PC-9 (cell line): Measurements from ENCODE around the gene MUSTN1. TPM values are rescaled to one million over a fixed set of nuclear protein-coding genes. Genes with fewer than 3 reads are reported as not detected.

ENCODE experiments used
- BruUV-seq: library from RNA; stranded (reverse); fragments of 400-500 nt; replicated peaks from 2 replicates; lab custom pipeline; 2021; lab: Mats Ljungman, UMichigan
- CTCF ChIA-PET: fragments of 300-600 bp; sonication (Branson Sonifier 250); formaldehyde crosslinking; loops from one replicate; lab custom pipeline; 2022; ENCODE audit warnings: antibody characterized with exemption; lab: Charles Lee
- POLR2A ChIA-PET: fragments of 300-600 bp; sonication (Branson Sonifier 250); formaldehyde crosslinking; loops from one replicate; lab custom pipeline; 2022; ENCODE audit warnings: antibody characterized with exemption; ENCODE audit not compliant: unreplicated experiment; lab: Charles Lee
- DNase-seq, 2 experiments: peaks; one replicate each; pipeline versions ENCODE4 v3.0.0 to v3.0.0-alpha.2; 2015 to 2022; ENCODE audit warnings: mixed read lengths in 1 of 2
- H2AFZ ChIP-seq: fragments of 200-600 bp; sonication (generic); 2 replicates; pipeline ENCODE4 v1.8.1; 2017; ENCODE audit warnings: antibody characterized with exemption
- H3F3A ChIP-seq: fragments of 200-600 bp; sonication (generic); 2 replicates; pipeline ENCODE4 v1.8.1; 2017; ENCODE audit warnings: antibody characterized with exemption, mild to moderate bottlenecking, low read depth; ENCODE audit not compliant: insufficient read depth
- H3K27ac ChIP-seq: fragments of 200-600 bp; sonication (generic); 2 replicates; pipeline ENCODE4 v1.6.1; 2016; ENCODE audit warnings: mixed run types
- H3K27me3 ChIP-seq: fragments of 200-600 bp; sonication (generic); 2 replicates; pipeline ENCODE4 v1.6.1; 2016; ENCODE audit warnings: low read depth, mixed run types; ENCODE audit not compliant: insufficient read depth
- H3K36me3 ChIP-seq: fragments of 200-600 bp; sonication (generic); 2 replicates; pipeline ENCODE4 v1.6.1; 2016; ENCODE audit warnings: low read depth, mixed run types
- H3K4me1 ChIP-seq: fragments of 200-600 bp; sonication (generic); replicated peaks from 2 replicates; pipeline ENCODE4 v1.6.1; 2016; ENCODE audit warnings: mixed run types; ENCODE audit not compliant: insufficient read depth
- H3K4me2 ChIP-seq: fragments of 200-600 bp; sonication (generic); 2 replicates; pipeline ENCODE4 v1.6.1; 2017; ENCODE audit warnings: mixed run types
- H3K4me3 ChIP-seq: fragments of 200-600 bp; sonication (generic); 2 replicates; pipeline ENCODE4 v1.6.1; 2016; ENCODE audit warnings: mixed run types
- H3K79me2 ChIP-seq: fragments of 200-600 bp; sonication (generic); 2 replicates; pipeline ENCODE4 v1.6.1; 2017; ENCODE audit warnings: low read depth, mixed run types
- H3K9me2 ChIP-seq: fragments of 200-600 bp; sonication (generic); 2 replicates; pipeline ENCODE4 v1.8.1; 2017; ENCODE audit warnings: mild to moderate bottlenecking; ENCODE audit not compliant: insufficient read depth
- H3K9me3 ChIP-seq: fragments of 200-600 bp; sonication (generic); 2 replicates; pipeline ENCODE4 v1.8.1; 2016; ENCODE audit warnings: low read depth; ENCODE audit not compliant: insufficient read depth
- H4K20me1 ChIP-seq: fragments of 200-600 bp; sonication (generic); 2 replicates; pipeline ENCODE4 v1.8.1; 2017; ENCODE audit not compliant: insufficient read depth
- EZH2 ChIP-seq: fragments of 200-600 bp; sonication (generic); IDR thresholded peaks from 2 replicates; pipeline ENCODE4 v1.8.0; 2017; ENCODE audit warnings: antibody characterized with exemption, low read depth
- intact Hi-C: fragments of 100-400 bp; cut with micrococcal nuclease; formaldehyde crosslinking; loops from one replicate; pipeline ENCODE4 v1.10.0; 2022; ENCODE audit not compliant: unreplicated experiment
- total RNA-seq: library from RNA; stranded (reverse); gene quantifications from 2 replicates; pipeline ENCODE4 v1.2.3, GENCODE V29; 2021
- TF ChIP-seq, protein P1 (sequence below): fragments of 200-600 bp; sonication (generic); conservative IDR thresholded peaks from 2 replicates; pipeline ENCODE4 v1.6.1; 2017; ENCODE audit warnings: mixed run types, antibody characterized with exemption, mild to moderate bottlenecking, moderate library complexity

MUSTN1 gene
- total RNA-seq, 1 experiment from 2014 or later, result not detected

DNA sequence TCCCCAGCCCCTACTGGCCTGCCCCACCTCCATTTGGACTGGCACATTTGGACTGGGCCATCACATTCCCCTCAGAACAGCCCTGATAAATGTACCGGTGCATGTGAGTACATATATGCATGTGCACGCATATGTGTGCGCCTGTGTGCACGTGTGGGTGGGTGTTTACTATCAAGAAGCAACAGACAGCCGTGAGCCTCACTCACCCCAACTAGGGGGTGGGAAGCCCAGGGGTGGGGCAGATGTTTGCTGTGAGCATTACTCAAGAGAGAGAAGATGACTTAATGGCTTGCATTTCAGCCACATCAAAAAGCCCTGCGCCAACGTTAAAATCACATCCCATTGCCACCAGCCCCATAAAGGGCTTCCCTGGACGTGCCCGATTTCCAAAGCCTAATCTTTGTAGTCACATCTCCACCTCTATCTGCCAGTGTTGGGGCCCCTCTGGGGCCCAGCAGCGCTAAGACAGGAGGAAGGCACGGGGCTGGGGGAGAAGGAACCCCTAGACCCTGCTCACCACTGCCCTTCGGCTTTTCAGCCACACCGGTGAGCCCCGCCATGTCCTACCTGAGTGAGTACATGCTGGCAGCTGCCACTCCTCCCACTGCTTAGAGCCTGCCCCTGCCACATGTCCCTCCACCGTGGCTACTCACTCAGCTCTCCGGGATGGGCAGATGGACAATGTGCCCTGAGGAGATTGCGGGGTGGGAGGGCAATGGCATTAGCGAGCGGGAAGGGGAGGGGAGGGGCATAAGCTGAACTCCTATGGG lies 29.4 kb downstream of the MUSTN1 start:
- ChIA-PET CTCF (no interaction called here), POLR2A (no interaction called here)
- no peak overlapping the region for H2AFZ ChIP-seq
- TF ChIP-seq, protein P1, sequence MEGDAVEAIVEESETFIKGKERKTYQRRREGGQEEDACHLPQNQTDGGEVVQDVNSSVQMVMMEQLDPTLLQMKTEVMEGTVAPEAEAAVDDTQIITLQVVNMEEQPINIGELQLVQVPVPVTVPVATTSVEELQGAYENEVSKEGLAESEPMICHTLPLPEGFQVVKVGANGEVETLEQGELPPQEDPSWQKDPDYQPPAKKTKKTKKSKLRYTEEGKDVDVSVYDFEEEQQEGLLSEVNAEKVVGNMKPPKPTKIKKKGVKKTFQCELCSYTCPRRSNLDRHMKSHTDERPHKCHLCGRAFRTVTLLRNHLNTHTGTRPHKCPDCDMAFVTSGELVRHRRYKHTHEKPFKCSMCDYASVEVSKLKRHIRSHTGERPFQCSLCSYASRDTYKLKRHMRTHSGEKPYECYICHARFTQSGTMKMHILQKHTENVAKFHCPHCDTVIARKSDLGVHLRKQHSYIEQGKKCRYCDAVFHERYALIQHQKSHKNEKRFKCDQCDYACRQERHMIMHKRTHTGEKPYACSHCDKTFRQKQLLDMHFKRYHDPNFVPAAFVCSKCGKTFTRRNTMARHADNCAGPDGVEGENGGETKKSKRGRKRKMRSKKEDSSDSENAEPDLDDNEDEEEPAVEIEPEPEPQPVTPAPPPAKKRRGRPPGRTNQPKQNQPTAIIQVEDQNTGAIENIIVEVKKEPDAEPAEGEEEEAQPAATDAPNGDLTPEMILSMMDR, result no peak
- TF ChIP-seq EZH2, result no peak
- no peaks in the 10 kb centered on the region for H3K4me1 ChIP-seq
- no peak for DNase-seq
- no peak overlapping the region for H3K4me2 ChIP-seq
- no peak overlapping the region for H3K4me3 ChIP-seq
- H4K20me1 ChIP-seq, result no peaks in the 10 kb centered on the region
- intact Hi-C loops, result no loop called here
- H3K27me3 ChIP-seq, result no peaks in the 10 kb centered on the region
- H3K9me2 ChIP-seq, result no peaks in the 10 kb centered on the region
- H3K9me3 ChIP-seq, result no peaks in the 10 kb centered on the region
- BruUV-seq, result no TSS peak
- H3K79me2 ChIP-seq, result no peaks in the 10 kb centered on the region
- no peak overlapping the region for H3K27ac ChIP-seq
- H3F3A ChIP-seq, result no peaks in the 10 kb centered on the region
- no peaks in the 10 kb centered on the region for H3K36me3 ChIP-seq

GRCh38 chr3:52801839-52802238 lies 33.0 kb downstream of the MUSTN1 start:
- CTCF ChIA-PET, result no interaction called here
- Histone ChIP-seq H3K4me3 (no peak overlapping the region), H4K20me1 (no peaks in the 10 kb centered on the region), H3K4me2 (no peak overlapping the region), H3K4me1 (no peaks in the 10 kb centered on the region), H3K27me3 (no peaks in the 10 kb centered on the region), H3K9me2 (no peaks in the 10 kb centered on the region), H3K79me2 (no peaks in the 10 kb centered on the region), H2AFZ (no peak overlapping the region), H3F3A (no peaks in the 10 kb centered on the region), H3K27ac (no peak overlapping the region), H3K9me3 (no peaks in the 10 kb centered on the region), H3K36me3 (no peaks in the 10 kb centered on the region)
- POLR2A ChIA-PET, result no interaction called here
- BruUV-seq, result no TSS peak
- no peak for DNase-seq
- intact Hi-C loops, result no loop called here
- TF ChIP-seq, protein P1, result no peak
- no peak for TF ChIP-seq EZH2

GRCh38 chr3:52800079-52800478 lies 34.7 kb downstream of the MUSTN1 start:
- intact Hi-C loops, result no loop called here
- CTCF ChIA-PET, result no interaction called here

More at GRCh38 chr3:52800079-52800478, 34.7 kb downstream of the MUSTN1 start:
- Histone ChIP-seq H3K36me3 (no peaks in the 10 kb centered on the region), H3K4me2 (no peak overlapping the region), H3K9me2 (no peaks in the 10 kb centered on the region), H3F3A (no peaks in the 10 kb centered on the region), H3K4me3 (no peak overlapping the region), H3K27me3 (no peaks in the 10 kb centered on the region), H2AFZ (no peak overlapping the region), H3K9me3 (no peaks in the 10 kb centered on the region), H3K4me1 (no peaks in the 10 kb centered on the region), H4K20me1 (no peaks in the 10 kb centered on the region), H3K79me2 (no peaks in the 10 kb centered on the region), H3K27ac (no peak overlapping the region)
- POLR2A ChIA-PET, result no interaction called here
- no TSS peak for BruUV-seq
- no peak for TF ChIP-seq EZH2
- TF ChIP-seq, protein P1, result no peak
- DNase-seq, result no peak
